Left ventricle myocardium inferior (tissue), 1 donor: ENCODE data around the gene DNAH3. TPM values are rescaled to one million over a fixed set of nuclear protein-coding genes. Genes with fewer than 3 reads are reported as not detected.
"Not testable (repeated sequence)": the region's sequence is repeated elsewhere in the genome, so short reads cannot be mapped to it uniquely, and the experiment has no call there.

Experiments
- DNase-seq: peaks from one replicate; pipeline ENCODE4 v3.0.0-alpha.2; 2020
- H3K27ac ChIP-seq: fragments of 200-600 bp; replicated peaks from 2 replicates; pipeline ENCODE4 v1.8.0; 2021
- H3K27me3 ChIP-seq: fragments of 200-600 bp; 2 replicates; pipeline ENCODE4 v1.8.0; 2021; ENCODE audit warnings: low read depth
- H3K36me3 ChIP-seq: fragments of 200-600 bp; 2 replicates; pipeline ENCODE4 v1.8.0; 2021
- H3K4me1 ChIP-seq: fragments of 200-600 bp; 2 replicates; pipeline ENCODE4 v1.8.0; 2021
- H3K4me3 ChIP-seq: fragments of 200-600 bp; 2 replicates; pipeline ENCODE4 v1.8.0; 2021; ENCODE audit warnings: mild to moderate bottlenecking, moderate library complexity
- H3K9me3 ChIP-seq: fragments of 200-600 bp; replicated peaks from 2 replicates; pipeline ENCODE4 v1.8.0; 2021
- intact Hi-C: fragments of 100-400 bp; cut with micrococcal nuclease; formaldehyde crosslinking; loops from one replicate; pipeline ENCODE4 v1.11.0; 2022
- total RNA-seq: library from RNA; stranded (reverse); fragmentation: NEBNext Ultra II Directional; extraction: Animal tissue kit (Norgen Biotek cat#: 25700); gene quantifications from one replicate; pipeline ENCODE4 v1.2.1, GENCODE V29; 2021
- TF ChIP-seq, protein P1 (sequence below): fragments of 200-600 bp; IDR thresholded peaks from 2 replicates; pipeline ENCODE4 v1.8.0; 2021; ENCODE audit warnings: antibody characterized with exemption, mild to moderate bottlenecking, borderline replicate concordance
- donor health status: DM: no; HTN: yes; CAD: no; lungs with severe emphysema.

The DNAH3 gene
- total RNA-seq, 1 donor from 2014 or later, result 1.8 TPM

DNA sequence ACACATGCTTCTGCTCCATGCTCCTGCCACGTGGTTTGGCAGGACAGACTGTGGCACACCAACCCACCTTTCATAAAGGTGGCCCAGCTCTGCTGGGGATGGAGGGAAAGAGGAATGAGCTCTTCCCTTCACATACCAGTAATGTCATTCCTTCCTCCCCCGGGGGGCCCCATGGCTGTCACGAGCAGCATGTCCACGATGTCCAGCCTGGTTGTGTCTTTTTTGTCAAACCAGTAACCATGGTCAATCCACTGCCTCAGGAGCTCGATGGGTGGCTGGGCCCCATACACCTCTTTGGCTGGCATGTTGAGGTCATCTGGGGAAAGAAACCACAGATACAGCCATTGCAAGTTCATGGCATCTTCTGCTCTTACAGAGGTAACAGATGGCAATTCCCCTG is 153.5 kb downstream of the DNAH3 start:
- H3K9me3 ChIP-seq, result no peaks in the 10 kb centered on the region
- H3K4me1 ChIP-seq, result no peaks in the 10 kb centered on the region
- intact Hi-C loops, result no loop called here
- TF ChIP-seq, protein P1, sequence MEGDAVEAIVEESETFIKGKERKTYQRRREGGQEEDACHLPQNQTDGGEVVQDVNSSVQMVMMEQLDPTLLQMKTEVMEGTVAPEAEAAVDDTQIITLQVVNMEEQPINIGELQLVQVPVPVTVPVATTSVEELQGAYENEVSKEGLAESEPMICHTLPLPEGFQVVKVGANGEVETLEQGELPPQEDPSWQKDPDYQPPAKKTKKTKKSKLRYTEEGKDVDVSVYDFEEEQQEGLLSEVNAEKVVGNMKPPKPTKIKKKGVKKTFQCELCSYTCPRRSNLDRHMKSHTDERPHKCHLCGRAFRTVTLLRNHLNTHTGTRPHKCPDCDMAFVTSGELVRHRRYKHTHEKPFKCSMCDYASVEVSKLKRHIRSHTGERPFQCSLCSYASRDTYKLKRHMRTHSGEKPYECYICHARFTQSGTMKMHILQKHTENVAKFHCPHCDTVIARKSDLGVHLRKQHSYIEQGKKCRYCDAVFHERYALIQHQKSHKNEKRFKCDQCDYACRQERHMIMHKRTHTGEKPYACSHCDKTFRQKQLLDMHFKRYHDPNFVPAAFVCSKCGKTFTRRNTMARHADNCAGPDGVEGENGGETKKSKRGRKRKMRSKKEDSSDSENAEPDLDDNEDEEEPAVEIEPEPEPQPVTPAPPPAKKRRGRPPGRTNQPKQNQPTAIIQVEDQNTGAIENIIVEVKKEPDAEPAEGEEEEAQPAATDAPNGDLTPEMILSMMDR, result no peak
- no peaks in the 10 kb centered on the region for H3K36me3 ChIP-seq
- no peak overlapping the region for H3K27ac ChIP-seq
- DNase-seq, result no peak
- H3K4me3 ChIP-seq, result no peak overlapping the region
- H3K27me3 ChIP-seq, result no peaks in the 10 kb centered on the region

DNA sequence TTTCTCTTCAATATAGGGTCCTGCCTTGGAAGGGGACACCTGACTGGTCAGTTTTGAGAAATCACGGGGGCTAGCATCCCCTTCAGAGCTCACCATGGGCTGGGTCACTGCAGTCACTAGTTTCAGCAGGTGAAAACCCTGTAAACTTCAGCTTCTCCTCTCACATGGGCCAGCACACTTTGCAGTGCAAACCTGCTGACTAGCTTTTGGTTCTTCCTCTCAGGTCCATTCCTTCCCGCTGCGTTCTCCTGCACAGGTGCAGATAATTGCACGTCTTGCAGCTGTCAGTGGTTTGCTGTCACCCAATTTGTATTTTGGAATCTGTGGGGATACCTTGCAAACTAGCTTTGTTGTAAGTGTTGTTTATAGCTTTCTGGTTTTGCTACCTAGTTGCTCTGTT is 154.9 kb downstream of the DNAH3 start:
- TF ChIP-seq, protein P1, result no peak
- Histone ChIP-seq H3K9me3 (no peaks in the 10 kb centered on the region), H3K4me1 (no peaks in the 10 kb centered on the region), H3K36me3 (no peaks in the 10 kb centered on the region), H3K4me3 (no peak overlapping the region), H3K27me3 (no peaks in the 10 kb centered on the region), H3K27ac (no peak overlapping the region)
- no peak for DNase-seq
- intact Hi-C loops, result no loop called here

DNA sequence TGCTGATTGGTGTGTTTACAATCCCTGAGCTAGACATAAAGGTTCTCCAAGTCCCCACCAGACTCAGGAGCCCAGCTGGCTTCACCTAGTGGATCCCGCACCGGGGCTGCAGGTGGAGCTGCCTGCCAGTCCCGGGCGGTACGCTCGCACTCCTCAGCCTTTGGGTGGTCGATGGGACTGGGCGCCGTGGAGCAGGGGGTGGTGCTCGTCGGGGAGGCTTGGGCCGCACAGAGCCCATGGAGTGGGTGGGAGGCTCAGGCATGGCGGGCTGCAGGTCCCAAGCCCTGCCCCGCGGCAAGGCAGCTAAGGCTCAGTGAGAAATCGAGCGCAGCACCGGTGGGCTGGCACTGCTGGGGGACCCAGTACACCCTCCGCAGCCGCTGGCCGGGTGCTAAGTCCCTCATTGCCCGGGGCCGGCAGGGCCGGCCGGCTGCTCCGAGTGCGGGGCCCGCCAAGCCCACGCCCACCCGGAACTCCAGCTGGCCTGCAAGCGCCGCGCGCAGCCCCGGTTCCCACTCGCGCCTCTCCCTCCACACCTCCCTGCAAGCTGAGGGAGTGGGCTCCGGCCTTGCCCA is 161.1 kb downstream of the DNAH3 start:
- H3K9me3 ChIP-seq, H3K27ac ChIP-seq, H3K36me3 ChIP-seq, DNase-seq, intact Hi-C loops, H3K4me3 ChIP-seq, H3K27me3 ChIP-seq, H3K4me1 ChIP-seq: not testable (repeated sequence)

DNA sequence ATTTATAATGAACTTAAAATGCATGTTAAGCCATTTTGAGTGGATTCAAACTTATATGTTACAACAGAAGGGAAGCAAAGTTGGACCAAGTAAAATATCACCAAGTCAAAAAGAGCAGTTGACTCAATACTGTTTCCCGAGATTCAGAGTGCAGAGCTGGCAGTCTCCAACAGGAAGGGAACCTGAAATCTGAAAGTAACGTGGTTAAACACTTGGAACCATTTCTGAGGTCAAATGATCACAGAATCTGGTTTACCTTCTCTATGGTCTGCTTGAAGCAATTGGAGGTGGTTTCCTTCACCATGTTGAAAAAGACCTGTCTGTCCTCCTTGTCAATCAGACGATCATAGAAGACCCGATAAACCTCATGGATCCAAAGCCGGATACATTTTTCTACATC is 163.6 kb downstream of the DNAH3 start:
- no peak for DNase-seq
- Histone ChIP-seq H3K4me3 (no peak overlapping the region), H3K36me3 (no peaks in the 10 kb centered on the region), H3K9me3 (no peaks in the 10 kb centered on the region), H3K27me3 (no peaks in the 10 kb centered on the region), H3K4me1 (no peaks in the 10 kb centered on the region), H3K27ac (no peak overlapping the region)
- intact Hi-C loops, result no loop called here
- TF ChIP-seq, protein P1, result no peak

DNA sequence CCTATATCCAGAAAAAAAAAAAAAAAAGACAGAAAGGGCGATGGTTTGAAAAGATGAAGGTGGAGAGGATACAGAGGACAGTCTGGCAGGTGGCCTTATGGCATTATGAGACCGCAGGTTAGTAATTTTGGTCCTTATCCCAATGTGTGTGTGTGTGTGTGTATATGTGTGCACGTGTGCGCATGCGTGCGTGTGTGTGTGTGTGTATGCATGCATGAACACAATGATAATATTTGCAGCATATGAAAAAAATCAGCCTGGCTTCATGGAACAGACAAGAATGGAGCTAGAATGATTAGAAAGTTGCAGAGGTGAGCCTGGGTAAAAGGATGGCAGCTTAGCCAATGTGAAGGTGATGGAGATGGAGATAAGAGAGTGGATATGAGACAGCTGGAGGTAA is 166.6 kb downstream of the DNAH3 start:
- Histone ChIP-seq H3K27ac (no peak overlapping the region), H3K27me3 (no peaks in the 10 kb centered on the region), H3K9me3 (no peaks in the 10 kb centered on the region), H3K36me3 (no peaks in the 10 kb centered on the region), H3K4me3 (no peak overlapping the region), H3K4me1 (no peaks in the 10 kb centered on the region)
- no peak for DNase-seq
- TF ChIP-seq, protein P1, result no peak
- intact Hi-C loops, result no loop called here

DNA sequence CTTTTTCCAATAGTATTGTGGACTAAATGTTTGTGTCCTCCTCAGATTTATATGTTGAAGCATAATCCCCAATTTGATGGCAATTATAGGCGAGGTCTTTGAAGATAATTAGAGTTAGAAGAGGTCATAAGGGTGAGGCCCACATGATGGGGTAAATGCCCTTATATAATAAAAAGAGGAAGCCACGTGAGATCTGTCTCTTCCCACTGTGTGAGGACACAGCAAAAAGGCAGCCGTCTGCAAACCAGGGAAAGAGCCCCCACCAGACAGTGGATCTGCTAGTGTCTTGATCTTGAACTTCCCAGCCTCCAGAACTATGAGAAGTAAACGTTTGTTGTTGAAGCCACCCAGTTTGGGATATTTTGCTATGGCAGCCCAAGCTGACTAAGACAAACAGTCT is 174.1 kb downstream of the DNAH3 start:
- H3K4me1 ChIP-seq, result no peaks in the 10 kb centered on the region
- TF ChIP-seq, protein P1, result no peak
- no peak for DNase-seq
- H3K4me3 ChIP-seq, result no peak overlapping the region
- H3K27ac ChIP-seq, result no peak overlapping the region
- intact Hi-C loops, result no loop called here
- H3K36me3 ChIP-seq, result no peaks in the 10 kb centered on the region
- no peaks in the 10 kb centered on the region for H3K27me3 ChIP-seq
- no peaks in the 10 kb centered on the region for H3K9me3 ChIP-seq

DNA sequence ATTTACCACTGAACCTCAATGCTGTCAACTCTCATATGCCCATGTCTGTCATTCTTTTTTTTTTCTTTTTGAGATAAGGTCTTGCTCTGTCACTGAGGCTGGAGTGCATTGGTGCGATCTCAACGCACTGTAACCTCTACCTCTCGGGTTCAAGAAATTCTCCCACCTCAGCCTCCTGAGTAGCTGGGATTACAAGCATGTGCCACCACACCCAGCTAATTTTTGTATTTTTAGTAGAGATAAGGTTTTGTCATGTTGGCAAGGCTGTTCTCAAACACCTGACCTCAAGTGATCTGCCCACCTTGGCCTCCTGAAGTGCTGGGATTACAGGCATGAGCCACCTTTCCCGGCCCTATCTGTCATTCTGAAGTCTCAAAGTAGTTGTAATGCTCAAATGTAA is 177.4 kb downstream of the DNAH3 start:
- intact Hi-C loops, H3K4me3 ChIP-seq, H3K4me1 ChIP-seq, H3K36me3 ChIP-seq, H3K27ac ChIP-seq, H3K9me3 ChIP-seq, DNase-seq, H3K27me3 ChIP-seq: not testable (repeated sequence)
